Keratinocyte (primary cell): ENCODE measurements around the gene C6orf132. TPM values are rescaled to one million over a fixed set of nuclear protein-coding genes. Genes with fewer than 3 reads are reported as not detected.

Source experiments
- DNase-seq: peaks from one replicate; pipeline ENCODE4 v3.0.0-alpha.2; 2011; ENCODE audit warnings: low read depth, missing footprints, low spot score
- FAIRE-seq: peaks from 2 replicates; lab custom pipeline; 2011; peaks lifted over from hg19 to GRCh38; lab: Jason Lieb, UNC
- H2AFZ ChIP-seq: 2 replicates; pipeline ENCODE4 v1.6.0; 2012; ENCODE audit warnings: low read length, control low read depth, inconsistent platforms; ENCODE audit not compliant: control insufficient read depth
- H3K27ac ChIP-seq: 2 replicates; pipeline ENCODE4 v1.5.1; 2011; ENCODE audit warnings: low read length; ENCODE audit not compliant: control insufficient read depth, insufficient read depth
- H3K27me3 ChIP-seq: 3 replicates; pipeline ENCODE4 v1.6.0; 2011; ENCODE audit warnings: low read length; ENCODE audit not compliant: control insufficient read depth, insufficient read depth; ENCODE audit errors: extremely low read depth
- H3K36me3 ChIP-seq, 2 experiments: 2 replicates in 1 of 2; 3 replicates in 1 of 2; pipeline ENCODE4 v1.5.1; 2011; ENCODE audit warnings: low read length in 2 of 2, mild to moderate bottlenecking in 1 of 2; ENCODE audit not compliant: control insufficient read depth in 2 of 2, insufficient read depth in 2 of 2; ENCODE audit errors: extremely low read depth in 1 of 2
- H3K4me1 ChIP-seq: 3 replicates; pipeline ENCODE4 v1.5.1; 2011; ENCODE audit warnings: low read length; ENCODE audit not compliant: control insufficient read depth, insufficient read depth; ENCODE audit errors: extremely low read depth
- H3K4me2 ChIP-seq: 3 replicates; pipeline ENCODE4 v1.6.0; 2011; ENCODE audit warnings: low read depth, low read length; ENCODE audit not compliant: control insufficient read depth, insufficient read depth; ENCODE audit errors: extremely low read depth
- H3K4me3 ChIP-seq, 3 experiments: fragments of 200-600 bp in 1 of 3; sonication (generic) in 1 of 3; 2 replicates in 2 of 3; 3 replicates in 1 of 3; pipeline ENCODE4 v1.5.1; 2011 to 2016; ENCODE audit warnings: low read length in 3 of 3, mild to moderate bottlenecking in 3 of 3, control low read depth in 2 of 3, inconsistent platforms in 1 of 3, low read depth in 1 of 3, mixed read lengths in 1 of 3, mixed run types in 1 of 3, moderate library complexity in 1 of 3; ENCODE audit not compliant: control insufficient read depth in 2 of 3, insufficient read depth in 2 of 3; ENCODE audit errors: extremely low read depth in 1 of 3
- H3K79me2 ChIP-seq: 2 replicates; pipeline ENCODE4 v1.6.0; 2012; ENCODE audit warnings: low read length; ENCODE audit not compliant: control insufficient read depth, insufficient read depth
- H3K9ac ChIP-seq: 3 replicates; pipeline ENCODE4 v1.6.0; 2011; ENCODE audit warnings: low read length; ENCODE audit not compliant: control insufficient read depth, insufficient read depth; ENCODE audit errors: extremely low read depth
- H3K9me1 ChIP-seq: 3 replicates; pipeline ENCODE4 v1.6.0; 2011; ENCODE audit warnings: low read length; ENCODE audit not compliant: control insufficient read depth, insufficient read depth; ENCODE audit errors: extremely low read depth
- H3K9me3 ChIP-seq: 2 replicates; pipeline ENCODE4 v1.5.1; 2012; ENCODE audit warnings: low read depth, low read length; ENCODE audit not compliant: control insufficient read depth
- H4K20me1 ChIP-seq: 3 replicates; pipeline ENCODE4 v1.6.0; 2011; ENCODE audit warnings: low read length; ENCODE audit not compliant: control insufficient read depth, insufficient read depth; ENCODE audit errors: extremely low read depth
- CTCF ChIP-seq, 3 experiments: IDR thresholded peaks in 1 of 3; conservative IDR thresholded peaks in 1 of 3; optimal IDR thresholded peaks in 1 of 3; 2 replicates in 2 of 3; 3 replicates in 1 of 3; pipeline versions ENCODE3 to v1.5.1; 2011; ENCODE audit warnings: low read length in 3 of 3, mild to moderate bottlenecking in 3 of 3, moderate library complexity in 2 of 3, control low read depth in 1 of 3, inconsistent platforms in 1 of 3; ENCODE audit not compliant: insufficient read depth in 2 of 3; ENCODE audit errors: extremely low read depth in 1 of 3
- EZH2 ChIP-seq: IDR thresholded peaks from one replicate; pipeline ENCODE4 v1.6.1; 2012; ENCODE audit warnings: inconsistent platforms, mild to moderate bottlenecking, low read length, moderate library complexity
- dilution Hi-C: fragments of 300-500 bp; cut with MboI; formaldehyde crosslinking; loops from one replicate; pipeline ENCODE4 v1.7.0; 2020; ENCODE audit warnings: low sequenced_read_pairs; ENCODE audit not compliant: extremely low pct_ligation_motif_present
- polyA plus RNA-seq, 5 experiments: library from polyadenylated mRNA; depleted of rRNA in 3 of 5; stranded (reverse) in 3 of 5; stranded (forward) in 1 of 5; unstranded in 1 of 5; fragments of >200 nt; gene quantifications; 1 replicate in 1 of 5; 2 replicates in 3 of 5; 3 replicates in 1 of 5; pipeline versions ENCODE4 v1.2.1 to v1.2.3, GENCODE V29; 2011 to 2012; ENCODE audit warnings: missing spikeins in 2 of 5, low read depth in 1 of 5, low replicate concordance in 1 of 5

Gene C6orf132
- polyA plus RNA-seq, 1 donor (not counting 4 experiments of a cell fraction or from before 2014, with no cell fraction given), result 11.8 TPM

- FAIRE-seq (no peak), DNase-seq (no peak)
- Histone ChIP-seq H3K27ac (no peak overlapping the region), H3K4me3 (no peak overlapping the region), H2AFZ (no peak overlapping the region), H4K20me1 (no peaks in the 10 kb centered on the region), H3K4me2 (no peak overlapping the region), H3K4me1 (peaks cover 13% of the 10 kb centered on the region), H3K9ac (no peak overlapping the region), H3K9me1 (no peaks in the 10 kb centered on the region), H3K27me3 (no peaks in the 10 kb centered on the region), H3K9me3 (no peaks in the 10 kb centered on the region), H3K79me2 (no peaks in the 10 kb centered on the region), H3K36me3 (no peaks in the 10 kb centered on the region)
- no peak for TF ChIP-seq CTCF (optimal IDR thresholded peaks at IDR 0.05 in 1 of 3, IDR thresholded peaks at IDR 0.05 in 1 of 3, conservative IDR thresholded peaks at IDR 0.05 in 1 of 3; ENCODE audit: extremely low read depth in 1 of 3, insufficient read depth in 2 of 3, low read length in 3 of 3)
- dilution Hi-C loops, result no loop called here
Observed at GRCh38 chr6:42090819-42091717, 51.4 kb downstream of the C6orf132 start.

- Histone ChIP-seq H3K27me3 (no peaks in the 10 kb centered on the region), H3K79me2 (no peaks in the 10 kb centered on the region), H3K36me3 (no peaks in the 10 kb centered on the region), H3K9ac (no peak overlapping the region), H3K9me3 (no peaks in the 10 kb centered on the region), H3K9me1 (no peaks in the 10 kb centered on the region), H3K4me2 (peak overlapping the region; percentile 15), H4K20me1 (no peaks in the 10 kb centered on the region), H3K4me3 (no peak overlapping the region), H3K4me1 (peaks cover 13% of the 10 kb centered on the region), H2AFZ (no peak overlapping the region), H3K27ac (no peak overlapping the region)
- peak; percentile 78 for FAIRE-seq
- no peak for TF ChIP-seq EZH2
- no peak for TF ChIP-seq CTCF (optimal IDR thresholded peaks at IDR 0.05 in 1 of 3, IDR thresholded peaks at IDR 0.05 in 1 of 3, conservative IDR thresholded peaks at IDR 0.05 in 1 of 3; ENCODE audit: extremely low read depth in 1 of 3, insufficient read depth in 2 of 3, low read length in 3 of 3)
- dilution Hi-C loops, result no loop called here
- peak; percentile 82 for DNase-seq
Observed at GRCh38 chr6:42088101-42088591, 54.3 kb downstream of the C6orf132 start.
